H54 (cell line): ENCODE results near the gene IRX3.
"Not testable (repeated sequence)": the region's sequence is repeated elsewhere in the genome, so short reads cannot be mapped to it uniquely, and the experiment has no call there.

Experiments used
- DNase-seq: peaks from one replicate; pipeline ENCODE4 v3.0.0; 2011; ENCODE audit warnings: low spot score, mixed read lengths; ENCODE audit not compliant: insufficient read length
- FAIRE-seq: peaks from 3 replicates; lab custom pipeline; 2011; peaks lifted over from hg19 to GRCh38; lab: Jason Lieb, UNC
- POLR2A ChIP-seq: IDR thresholded peaks from 2 replicates; pipeline ENCODE4 v1.6.1; 2011; ENCODE audit warnings: low read depth, mild to moderate bottlenecking, low read length

Gene IRX3

DNA sequence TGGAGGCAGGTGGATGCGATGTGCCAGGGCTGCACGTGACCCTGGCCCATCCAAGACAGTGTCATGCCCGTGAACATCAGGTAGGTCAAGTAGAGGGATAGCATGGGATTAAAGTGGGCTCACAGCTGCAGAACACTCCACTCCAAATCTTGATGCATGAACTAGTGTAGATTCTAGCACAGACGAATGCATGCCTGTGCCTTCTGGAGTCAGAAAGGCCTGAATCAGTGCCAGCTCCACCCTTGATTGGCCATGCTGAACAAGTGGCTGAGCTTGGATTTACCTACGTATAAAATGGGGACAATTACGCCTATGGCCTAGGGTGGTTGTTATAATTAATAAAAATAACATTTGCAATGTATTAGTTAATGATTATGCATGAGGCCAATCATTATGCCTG, 10.6 kb downstream of the IRX3 start:
- FAIRE-seq (no peak), DNase-seq (no peak)
- TF ChIP-seq POLR2A, result no peak

DNA sequence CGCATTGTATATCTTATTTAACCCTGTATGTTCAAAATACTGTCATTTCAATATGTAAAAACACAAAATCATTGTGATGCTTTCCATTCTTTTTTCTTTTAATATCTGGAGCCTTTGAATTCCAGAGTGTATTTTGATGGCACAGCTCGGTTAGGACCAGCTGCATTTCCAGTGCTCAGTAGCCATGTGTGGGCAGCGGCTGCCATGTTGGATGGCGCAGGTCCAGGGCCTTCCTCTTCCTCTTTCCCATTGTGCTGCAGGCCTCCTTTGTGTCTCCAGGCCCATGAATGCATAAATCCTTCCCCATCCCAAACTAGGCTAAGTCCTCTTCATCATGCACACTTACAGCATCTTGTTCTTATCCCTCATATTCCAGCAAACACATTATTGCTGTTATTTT, 13.0 kb downstream of the IRX3 start:
- TF ChIP-seq POLR2A, result no peak
- DNase-seq (no peak), FAIRE-seq (no peak)

GRCh38 chr16:54270711-54271110, 15.9 kb downstream of the IRX3 start:
- FAIRE-seq, result no peak
- no peak for DNase-seq
- TF ChIP-seq POLR2A, result no peak

GRCh38 chr16:54269461-54269860, 17.1 kb downstream of the IRX3 start:
- FAIRE-seq, result no peak
- TF ChIP-seq POLR2A, result no peak
- no peak for DNase-seq

GRCh38 chr16:54268766-54269165, 17.8 kb downstream of the IRX3 start:
- no peak for DNase-seq

GRCh38 chr16:54268340-54268739, 18.2 kb downstream of the IRX3 start:
- DNase-seq (no peak), FAIRE-seq (no peak)
- TF ChIP-seq POLR2A, result no peak

More at GRCh38 chr16:54268766-54269165, 17.8 kb downstream of the IRX3 start:
- no peak for FAIRE-seq
- TF ChIP-seq POLR2A, result no peak

- FAIRE-seq (no peak), DNase-seq (no peak)
- TF ChIP-seq POLR2A, result no peak
These were observed 20.1 kb downstream of the IRX3 start for GRCh38 chr16:54266363-54266955.

GRCh38 chr16:54265575-54266107, 20.9 kb downstream of the IRX3 start:
- TF ChIP-seq POLR2A, result no peak
- DNase-seq (no peak), FAIRE-seq (no peak)

DNA sequence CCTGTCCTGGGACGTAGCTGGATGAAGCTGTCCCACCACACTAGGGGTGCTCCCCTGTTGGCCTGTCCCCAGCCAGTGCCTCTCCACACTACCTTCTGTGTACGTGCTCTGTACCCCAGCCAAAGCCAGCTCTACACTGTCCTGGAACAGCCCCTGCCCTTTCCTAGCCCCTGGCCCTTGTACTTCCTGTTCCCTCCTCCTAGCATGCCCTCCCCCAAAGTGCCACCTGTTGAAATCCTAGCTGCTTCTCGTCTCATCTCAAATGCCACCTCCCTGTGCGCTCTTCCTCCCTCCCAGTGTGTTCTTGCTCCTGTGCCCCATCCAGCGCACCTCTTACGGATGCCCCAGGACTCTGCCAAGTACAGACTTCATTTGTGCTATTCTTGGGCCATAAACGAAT, 33.5 kb downstream of the IRX3 start:
- FAIRE-seq, result no peak
- TF ChIP-seq POLR2A, result no peak

GRCh38 chr16:54248863-54249710, 37.5 kb downstream of the IRX3 start:
- DNase-seq (no peak), FAIRE-seq (no peak)
- TF ChIP-seq POLR2A, result no peak

More for the DNA sequence above, 33.5 kb downstream of the IRX3 start:
- no peak for DNase-seq

GRCh38 chr16:54247705-54248104, 38.9 kb downstream of the IRX3 start:
- FAIRE-seq, DNase-seq: not testable (repeated sequence)

DNA sequence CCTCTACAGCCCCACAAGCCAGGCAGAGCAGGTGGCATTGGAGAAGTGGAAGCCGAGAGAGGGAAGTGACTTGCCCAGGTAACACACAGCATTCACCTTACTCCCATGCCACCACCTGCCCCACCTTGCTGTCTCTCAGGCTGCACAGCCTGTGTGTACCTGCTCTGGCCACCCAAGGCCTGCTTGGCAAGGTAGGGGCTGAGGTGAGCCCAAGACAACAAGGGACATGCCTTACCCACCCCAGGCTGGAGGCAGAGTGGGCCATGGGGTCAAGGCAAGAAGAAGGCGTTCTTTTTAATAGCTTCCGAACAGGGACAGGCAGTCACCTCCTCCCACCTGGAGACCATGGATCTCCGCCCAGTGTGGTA, 40.1 kb downstream of the IRX3 start:
- no peak for TF ChIP-seq POLR2A
- FAIRE-seq, result no peak

GRCh38 chr16:54245788-54246453, 40.7 kb downstream of the IRX3 start:
- FAIRE-seq (no peak), DNase-seq (no peak)
- no peak for TF ChIP-seq POLR2A

More for the DNA sequence above, 40.1 kb downstream of the IRX3 start:
- no peak for DNase-seq

GRCh38 chr16:54244061-54244886, 42.3 kb downstream of the IRX3 start:
- TF ChIP-seq POLR2A, result no peak
- no peak for DNase-seq
- FAIRE-seq, result no peak
